Astrocyte (in vitro differentiated cells and primary cell): ENCODE results near the gene ZNF136.

Experiments used
- CTCF ChIP-seq: IDR thresholded peaks from 2 replicates; pipeline ENCODE4 v1.5.1; 2011; ENCODE audit warnings: low read depth, mild to moderate bottlenecking, inconsistent platforms, low read length, moderate library complexity; ENCODE audit not compliant: insufficient read depth
- EZH2 ChIP-seq: IDR thresholded peaks from 2 replicates; pipeline ENCODE4 v1.6.1; 2012; ENCODE audit warnings: mild to moderate bottlenecking, low read length, inconsistent platforms; ENCODE audit not compliant: insufficient read depth

- TF ChIP-seq CTCF, result no peak
- no peak for TF ChIP-seq EZH2
These were observed 21.5 kb upstream of the ZNF136 start for GRCh38 chr19:12141405-12141736.
